ENCODE measurements around the gene PCSK6. TPM values are rescaled to one million over a fixed set of nuclear protein-coding genes. Genes with fewer than 3 reads are reported as not detected.

Gene PCSK6
- total and polyA plus RNA-seq, 2 of the 8 experiments (the other 6 are each of a cell fraction or from before 2014, with no cell fraction given): 1.9 to 4.0 TPM

GRCh38 chr15:101500865-101501551 is 11.5 kb upstream of the PCSK6 start (continued):
- TF ChIP-seq SIN3A (conservative IDR thresholded peaks at IDR 0.05 in 1 of 2, IDR thresholded peaks at IDR 0.05 in 1 of 2; ENCODE audit: low read depth in 1 of 2, low read length in 2 of 2) (no peak), TBP (IDR thresholded peaks at IDR 0.05; ENCODE audit: low read depth, low read length) (no peak), CTCF (IDR thresholded peaks at IDR 0.05; ENCODE audit: control extremely low read depth in 1 of 3, insufficient read depth in 1 of 3, low read depth in 1 of 3, low read length in 3 of 3) (no peak), RNF2 (IDR thresholded peaks at IDR 0.05; ENCODE audit: borderline replicate concordance, low read depth, low read length, missing control alignments, poor library complexity, severe bottlenecking) (no peak), NANOG (IDR thresholded peaks at IDR 0.05; ENCODE audit: insufficient read depth, low read depth, low read length, poor library complexity, severe bottlenecking) (no peak), EGR1 (IDR thresholded peaks at IDR 0.05; ENCODE audit: borderline replicate concordance, low read depth, low read length) (no peak), CHD2 (IDR thresholded peaks at IDR 0.05; ENCODE audit: low read length) (no peak)

Data from H1 (cell line).